ENCODE measurements around the gene ZNF362. TPM values are rescaled to one million over a fixed set of nuclear protein-coding genes. Genes with fewer than 3 reads are reported as not detected.
A peak's percentile ranks its signal among the peaks of the same experiment; 100 is the strongest.
"Not testable (repeated sequence)": the region's sequence is repeated elsewhere in the genome, so short reads cannot be mapped to it uniquely, and the experiment has no call there.

Gene ZNF362
- total RNA-seq, 1 experiment from 2014 or later: 14.6 TPM

DNA sequence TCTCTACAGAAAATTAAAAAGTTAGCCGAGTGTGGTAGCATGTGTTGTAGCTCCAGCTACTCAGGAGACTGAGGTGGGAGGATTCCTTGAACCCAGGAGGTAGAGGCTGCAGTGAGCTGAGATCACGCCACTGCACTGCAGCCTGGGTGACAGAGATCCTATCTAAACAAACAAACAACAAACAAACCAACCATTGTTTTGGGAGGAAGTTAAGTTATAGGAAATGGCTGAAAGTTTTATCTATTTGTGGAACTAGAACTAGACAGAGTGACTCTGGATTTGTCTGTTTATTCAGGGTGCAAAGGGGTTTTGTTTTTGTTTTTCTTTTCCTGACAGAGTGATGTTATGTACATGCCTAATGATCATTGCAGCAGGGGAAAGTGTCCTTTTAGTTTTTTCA lies 31.0 kb downstream of the ZNF362 start:
- DNase-seq (ENCODE audit: low read depth): no peak

DNA sequence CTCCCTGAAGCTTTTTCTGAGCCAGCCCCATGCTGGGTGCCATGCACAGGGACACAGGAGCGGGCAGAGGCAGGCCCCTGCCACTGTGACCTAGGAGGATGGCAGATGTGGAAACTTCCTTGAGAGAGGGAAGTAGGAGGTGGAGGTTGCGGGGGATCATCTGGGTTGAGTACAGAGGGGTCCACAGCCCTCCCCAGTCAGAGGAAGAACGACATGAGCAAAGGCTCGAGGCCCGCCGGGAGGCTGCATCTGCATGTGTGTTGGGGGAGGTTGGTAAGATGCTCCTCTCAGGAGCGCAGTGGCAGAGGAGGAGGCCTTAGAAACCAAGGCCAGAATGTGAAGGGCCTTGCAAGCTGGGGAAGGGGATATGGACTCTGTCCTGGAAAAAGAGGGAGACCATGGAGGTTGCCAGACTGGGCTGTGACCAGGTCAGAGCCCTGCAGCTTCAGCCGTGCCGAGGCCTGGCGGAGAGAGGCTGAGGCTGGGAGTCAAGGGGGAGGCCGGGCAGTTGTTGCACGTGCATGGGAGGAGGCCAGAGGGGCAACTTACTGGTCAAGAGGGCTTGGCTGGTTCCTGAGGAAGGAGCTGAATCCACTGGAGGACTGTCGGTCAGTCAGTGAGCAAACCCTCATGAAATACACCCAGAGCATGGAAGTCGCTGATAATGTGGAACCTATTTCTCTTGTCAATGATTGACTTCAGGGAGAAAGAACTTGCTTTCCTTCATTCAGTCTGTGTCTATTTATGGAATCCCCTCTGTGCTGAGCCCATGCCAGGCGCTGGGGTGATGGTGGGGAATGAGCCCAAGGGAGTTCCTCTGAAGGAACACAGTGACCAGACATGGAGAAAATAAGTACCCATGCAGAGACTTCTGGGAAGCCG lies 32.9 kb downstream of the ZNF362 start:
- DNase-seq (ENCODE audit: low read depth): no peak

GRCh38 chr1:33289858-33290154 lies 33.5 kb downstream of the ZNF362 start:
- no peak for DNase-seq (ENCODE audit: low read depth)

GRCh38 chr1:33290615-33291014 lies 34.3 kb downstream of the ZNF362 start:
- DNase-seq (ENCODE audit: low read depth): not testable (repeated sequence)

GRCh38 chr1:33292726-33293340 lies 36.5 kb downstream of the ZNF362 start:
- DNase-seq (ENCODE audit: low read depth): no peak

DNA sequence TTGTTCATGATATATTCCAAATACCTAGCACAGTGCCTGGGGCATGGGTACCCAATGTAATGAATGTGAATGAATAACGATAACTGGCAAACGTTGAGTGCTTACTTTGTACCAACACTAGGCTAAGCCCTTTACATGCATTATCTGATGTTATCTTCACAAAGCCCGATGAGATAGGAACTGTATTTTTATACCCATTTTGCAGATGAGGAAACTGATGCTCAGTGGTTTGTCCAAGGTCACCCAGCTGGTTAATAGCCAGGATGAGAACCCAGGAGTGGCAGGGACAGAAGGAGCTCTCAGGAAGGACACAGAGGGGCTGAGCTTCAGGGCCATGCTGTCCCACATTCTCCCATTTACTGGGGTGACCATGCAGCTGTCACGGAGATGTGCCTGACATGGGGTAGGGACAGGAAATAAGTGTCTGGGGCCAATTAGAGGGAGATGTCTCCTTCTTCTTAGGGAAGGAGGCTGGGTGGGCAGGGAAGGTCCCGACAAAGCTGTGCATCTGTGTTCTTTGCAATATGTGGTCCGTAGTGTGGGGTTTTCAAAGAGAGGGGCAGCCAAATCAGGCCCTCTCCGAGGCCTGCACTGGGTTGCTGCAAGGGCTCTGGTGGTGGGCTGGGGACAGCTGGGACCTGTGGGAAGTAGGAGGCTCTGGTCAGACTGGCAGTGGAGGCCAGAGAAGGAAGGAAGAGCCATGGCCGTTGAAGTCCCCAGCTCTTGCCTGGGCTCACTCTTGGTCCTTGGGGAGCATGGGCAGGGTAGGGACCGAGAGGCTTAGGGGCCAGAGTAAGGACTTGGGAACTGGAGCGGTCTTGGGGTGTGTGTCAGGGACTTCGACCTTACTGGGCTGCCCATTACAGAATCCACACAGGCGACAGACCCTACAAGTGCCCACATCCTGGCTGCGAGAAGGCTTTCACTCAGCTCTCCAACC lies 38.0 kb downstream of the ZNF362 start:
- DNase-seq (ENCODE audit: low read depth): no peak

- DNase-seq (ENCODE audit: low read depth): no peak
Observed at GRCh38 chr1:33295023-33295422, 38.7 kb downstream of the ZNF362 start.

GRCh38 chr1:33295450-33296081 lies 39.3 kb downstream of the ZNF362 start:
- DNase-seq (ENCODE audit: low read depth): peak; percentile 87

DNA sequence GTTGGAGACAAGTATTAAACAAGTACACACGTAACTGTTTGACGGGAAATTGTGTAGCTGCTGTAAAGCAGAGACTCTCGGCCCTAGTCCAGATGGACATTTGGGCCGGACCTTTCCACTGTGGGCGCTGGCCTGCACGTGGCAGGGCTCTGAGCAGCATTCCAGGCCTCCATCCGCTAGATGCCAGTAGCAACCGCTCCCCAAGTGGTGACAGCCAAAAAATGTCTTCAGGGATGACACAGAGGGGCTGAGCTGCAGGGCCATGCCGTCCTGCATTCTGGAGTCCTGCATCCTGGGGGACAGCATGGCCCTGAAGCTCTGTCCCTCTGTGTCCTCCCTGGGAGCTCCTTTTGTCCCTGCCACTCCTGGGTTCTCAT lies 39.8 kb downstream of the ZNF362 start:
- DNase-seq (ENCODE audit: low read depth): no peak

DNA sequence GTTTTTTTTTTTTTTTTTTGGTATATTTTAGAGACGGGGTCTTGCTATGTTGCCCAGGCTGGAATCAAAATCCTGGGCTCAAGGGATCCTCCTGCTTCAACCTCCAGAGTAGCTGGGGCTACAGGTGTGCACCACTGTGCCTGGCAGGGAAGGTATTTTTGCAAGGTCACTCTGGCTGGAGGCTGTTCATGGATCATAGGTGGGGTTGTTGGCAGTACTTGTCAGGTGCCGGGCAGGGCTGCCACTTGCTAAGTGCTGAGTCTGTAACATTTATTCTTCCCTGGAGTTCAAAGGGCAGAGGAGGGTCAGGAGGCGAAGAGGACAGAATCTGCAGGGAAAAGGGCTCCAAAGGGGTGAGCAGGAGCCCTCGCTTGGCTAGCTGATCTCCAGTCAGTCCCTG lies 40.5 kb downstream of the ZNF362 start:
- DNase-seq (ENCODE audit: low read depth): no peak

GRCh38 chr1:33297911-33298622 lies 41.8 kb downstream of the ZNF362 start:
- no peak for DNase-seq (ENCODE audit: low read depth)

- peak; percentile 68 for DNase-seq (ENCODE audit: low read depth)
Observed at GRCh38 chr1:33298623-33299277, 42.5 kb downstream of the ZNF362 start.

DNA sequence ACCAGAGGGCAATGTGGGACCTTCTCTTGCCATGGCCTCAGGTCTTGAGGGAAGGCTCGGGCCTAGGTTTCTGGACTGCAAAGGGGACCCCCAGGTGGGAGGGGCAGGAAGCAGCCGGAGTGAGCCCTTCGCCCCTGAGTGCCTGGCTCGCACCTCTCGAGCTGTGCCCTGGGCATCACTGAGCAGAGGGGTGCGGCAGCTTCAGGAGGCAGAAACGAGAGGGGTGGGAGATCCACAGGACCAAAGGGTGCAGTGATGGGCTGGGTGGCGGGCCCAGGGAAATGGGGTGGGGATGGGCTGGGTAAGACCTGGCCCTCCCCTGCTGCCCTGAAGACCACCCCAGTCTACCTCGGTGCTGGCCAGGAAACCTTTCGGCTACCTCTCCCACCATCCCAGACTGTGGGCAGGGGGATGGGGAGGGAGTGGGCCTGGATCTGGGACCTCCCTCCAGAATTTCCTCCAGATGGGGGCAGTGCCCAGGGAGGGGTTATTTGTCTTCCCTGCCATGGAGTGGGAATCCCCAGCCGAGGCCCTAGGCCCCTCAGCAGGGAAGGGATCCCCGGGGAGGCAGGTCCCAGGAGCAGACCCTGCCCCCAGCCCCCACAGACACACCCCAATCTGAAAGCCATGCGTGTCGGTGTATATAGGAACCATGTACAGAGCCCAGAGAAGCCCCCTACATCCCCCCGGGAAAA lies 43.3 kb downstream of the ZNF362 start:
- no peak for DNase-seq (ENCODE audit: low read depth)

GRCh38 chr1:33300673-33301072 lies 44.4 kb downstream of the ZNF362 start:
- no peak for DNase-seq (ENCODE audit: low read depth)

DNA sequence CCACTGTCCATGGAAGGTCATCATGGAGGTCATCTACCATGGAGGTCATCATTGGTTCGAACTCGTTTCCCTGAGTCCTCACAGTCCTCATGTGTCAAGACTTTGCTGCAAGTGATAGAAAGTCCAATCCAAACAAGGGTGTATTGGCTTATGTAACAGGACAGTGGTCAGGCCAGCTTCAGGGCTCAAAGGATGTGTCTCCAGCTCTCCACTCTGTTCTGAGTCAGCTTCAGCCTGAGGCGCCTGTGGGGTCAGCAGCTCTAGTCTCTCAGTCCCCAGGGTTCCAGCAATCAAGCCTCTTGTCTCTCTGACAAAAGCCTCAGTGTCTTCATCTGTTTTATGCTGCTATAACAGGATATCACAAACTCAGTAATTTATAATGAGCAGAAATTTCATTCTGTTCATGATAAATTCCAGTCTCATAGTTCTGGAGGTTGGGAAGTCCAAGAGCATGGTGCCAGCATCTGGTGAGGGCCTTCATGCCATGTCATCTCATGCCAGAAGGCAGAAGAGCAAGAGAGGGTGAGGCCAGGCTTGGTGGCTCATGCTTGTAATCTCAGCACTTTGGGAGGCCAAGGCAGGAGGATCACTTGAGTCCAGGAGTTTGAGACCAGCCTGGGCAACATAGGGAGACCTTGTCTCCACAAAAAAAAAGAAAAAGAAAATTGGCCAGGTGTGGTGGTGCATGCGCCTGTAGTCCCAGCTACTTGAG lies 45.1 kb downstream of the ZNF362 start:
- no peak for DNase-seq (ENCODE audit: low read depth)

GRCh38 chr1:33302325-33302724 lies 46.0 kb downstream of the ZNF362 start:
- DNase-seq (ENCODE audit: low read depth): no peak

DNA sequence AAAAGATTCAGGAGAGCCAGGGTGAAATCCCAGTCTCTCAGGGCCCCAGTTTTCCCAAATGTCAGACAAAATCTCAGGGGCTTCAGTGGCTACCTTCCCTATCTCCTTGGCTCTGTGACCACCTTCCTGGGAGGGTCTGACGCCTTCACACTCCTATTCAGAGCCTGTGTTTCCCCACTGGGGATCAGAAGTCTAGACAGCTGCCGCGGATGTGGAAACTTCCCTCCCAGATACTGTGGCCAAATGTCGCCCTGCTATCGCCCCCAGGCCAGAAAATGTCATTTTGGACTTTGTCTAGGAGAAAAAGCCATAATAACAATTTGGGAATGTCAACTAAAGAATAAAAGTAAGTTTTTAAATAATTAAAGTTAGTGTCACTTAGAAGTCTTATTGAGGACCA lies 48.7 kb downstream of the ZNF362 start:
- no peak for DNase-seq (ENCODE audit: low read depth)

GRCh38 chr1:33305816-33306652 lies 49.7 kb downstream of the ZNF362 start:
- no peak for DNase-seq (ENCODE audit: low read depth)

All from Daoy (cell line).